GM04503 (cell line): ENCODE results near the gene SYVN1.
"Not testable (repeated sequence)": the region's sequence is repeated elsewhere in the genome, so short reads cannot be mapped to it uniquely, and the experiment has no call there.

Source experiments
- DNase-seq: peaks from one replicate; pipeline ENCODE4 v3.0.0-alpha.2; 2012; ENCODE audit warnings: low read depth

SYVN1 gene

GRCh38 chr11:65151331-65151899, 17.1 kb upstream of the SYVN1 start:
- no peak for DNase-seq

GRCh38 chr11:65150509-65151299, 16.4 kb upstream of the SYVN1 start:
- DNase-seq, result peak; percentile 68

- not testable (repeated sequence) for DNase-seq
These were observed 15.8 kb upstream of the SYVN1 start for GRCh38 chr11:65150131-65150508.

- no peak for DNase-seq
These were observed 14.3 kb upstream of the SYVN1 start for GRCh38 chr11:65148657-65149056.

- DNase-seq, result no peak
These were observed 13.2 kb upstream of the SYVN1 start for GRCh38 chr11:65147352-65148075.

GRCh38 chr11:65141896-65142494, 7.7 kb upstream of the SYVN1 start:
- DNase-seq, result no peak

- DNase-seq, result no peak
These were observed 2.3 kb upstream of the SYVN1 start for GRCh38 chr11:65136515-65137096.

- no peak for DNase-seq
These were observed 1.4 kb upstream of the SYVN1 start for GRCh38 chr11:65135633-65136145.

GRCh38 chr11:65134952-65135632, 773 bp upstream of the SYVN1 start:
- DNase-seq, result peak; percentile 90

GRCh38 chr11:65133724-65134123, 595 bp downstream of the SYVN1 start:
- DNase-seq, result no peak

- DNase-seq, result no peak
These were observed 1.2 kb downstream of the SYVN1 start for GRCh38 chr11:65132988-65133700.

- no peak for DNase-seq
These were observed 1.9 kb downstream of the SYVN1 start for GRCh38 chr11:65132238-65132987.

GRCh38 chr11:65131895-65132237, 2.5 kb downstream of the SYVN1 start:
- DNase-seq, result no peak

- no peak for DNase-seq
These were observed 2.9 kb downstream of the SYVN1 start for GRCh38 chr11:65131417-65131776.

GRCh38 chr11:65130631-65131416, 3.5 kb downstream of the SYVN1 start:
- DNase-seq, result no peak

- no peak for DNase-seq
These were observed 4.5 kb downstream of the SYVN1 start for GRCh38 chr11:65129649-65130441.

- no peak for DNase-seq
These were observed 5.9 kb downstream of the SYVN1 start for GRCh38 chr11:65128182-65129145.
